Activated naive CD4-positive, alpha-beta T cell treated with anti-CD3 and anti-CD28 coated beads, Interleukin-2, amount 50 U/mL, for 24 hours (primary cell): ENCODE data around the gene JARID2.
A peak's percentile ranks its signal among the peaks of the same experiment; 100 is the strongest.

ENCODE experiments used
- H3K27ac Mint-ChIP-seq: one replicate; pipeline ENCODE4 v1.8.0; 2021; ENCODE audit warnings: mild to moderate bottlenecking, mixed read lengths
- H3K27me3 Mint-ChIP-seq: one replicate; pipeline ENCODE4 v1.8.0; 2021; ENCODE audit warnings: mixed read lengths
- H3K36me3 Mint-ChIP-seq: one replicate; pipeline ENCODE4 v1.8.0; 2021; ENCODE audit warnings: mixed read lengths
- H3K4me1 Mint-ChIP-seq: one replicate; pipeline ENCODE4 v1.8.0; 2021; ENCODE audit warnings: mixed read lengths
- H3K4me3 Mint-ChIP-seq: one replicate; pipeline ENCODE4 v1.8.0; 2021; ENCODE audit warnings: mild to moderate bottlenecking, mixed read lengths
- H3K9me3 Mint-ChIP-seq: one replicate; pipeline ENCODE4 v1.8.0; 2021; ENCODE audit warnings: mixed read lengths

The JARID2 gene

GRCh38 chr6:15303162-15303919 is 57.5 kb downstream of the JARID2 start:
- peaks cover 80% of the 10 kb centered on the region for H3K4me1 Mint-ChIP-seq
- H3K27me3 Mint-ChIP-seq, result no peaks in the 10 kb centered on the region
- peaks cover 14% of the 10 kb centered on the region for H3K36me3 Mint-ChIP-seq
- H3K9me3 Mint-ChIP-seq, result no peaks in the 10 kb centered on the region
- peak overlapping the region; percentile 85 for H3K27ac Mint-ChIP-seq
- H3K4me3 Mint-ChIP-seq, result no peak overlapping the region

GRCh38 chr6:15303920-15304291 is 58.0 kb downstream of the JARID2 start:
- Mint-ChIP-seq H3K27ac (no peak overlapping the region), H3K27me3 (no peaks in the 10 kb centered on the region), H3K9me3 (no peaks in the 10 kb centered on the region), H3K4me1 (peaks cover 81% of the 10 kb centered on the region), H3K36me3 (peaks cover 14% of the 10 kb centered on the region), H3K4me3 (no peak overlapping the region)

- peak overlapping the region; percentile 43 for H3K27ac Mint-ChIP-seq
- H3K9me3 Mint-ChIP-seq, result no peaks in the 10 kb centered on the region
- no peaks in the 10 kb centered on the region for H3K27me3 Mint-ChIP-seq
- H3K4me3 Mint-ChIP-seq, result no peak overlapping the region
- H3K4me1 Mint-ChIP-seq, result peaks cover 81% of the 10 kb centered on the region
- H3K36me3 Mint-ChIP-seq, result peaks cover 11% of the 10 kb centered on the region
These were observed 58.6 kb downstream of the JARID2 start for GRCh38 chr6:15304337-15305042.

DNA sequence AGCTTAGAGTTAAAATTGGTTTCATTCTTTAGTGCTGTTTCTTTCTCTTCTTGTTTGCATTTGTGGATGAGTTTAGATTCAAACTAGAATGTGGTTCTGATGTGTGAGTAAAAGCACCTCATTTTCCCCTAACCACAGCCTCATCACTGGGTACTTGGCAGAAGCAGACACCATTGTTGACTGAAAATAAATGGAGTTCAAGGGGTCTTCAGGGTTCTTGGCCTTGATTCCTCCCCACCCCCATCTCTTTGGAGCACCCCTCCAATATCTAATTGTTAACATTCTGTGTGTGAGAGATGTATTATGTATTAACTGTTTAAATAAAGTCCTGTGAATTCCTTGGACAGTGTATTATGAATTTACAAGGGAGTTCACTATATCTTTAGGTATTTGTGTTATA is 59.6 kb downstream of the JARID2 start:
- Mint-ChIP-seq H3K36me3 (peaks cover 13% of the 10 kb centered on the region), H3K27me3 (no peaks in the 10 kb centered on the region), H3K4me1 (peaks cover 80% of the 10 kb centered on the region), H3K9me3 (no peaks in the 10 kb centered on the region), H3K27ac (peak overlapping the region; percentile 80), H3K4me3 (peak overlapping the region; percentile 72)

- Mint-ChIP-seq H3K27me3 (no peaks in the 10 kb centered on the region), H3K4me1 (peaks cover 80% of the 10 kb centered on the region), H3K9me3 (no peaks in the 10 kb centered on the region), H3K4me3 (peak overlapping the region; percentile 33), H3K36me3 (peaks cover 13% of the 10 kb centered on the region), H3K27ac (peak overlapping the region; percentile 80)
These were observed 60.0 kb downstream of the JARID2 start for GRCh38 chr6:15305909-15306308.

GRCh38 chr6:15308435-15309213 is 62.8 kb downstream of the JARID2 start:
- Mint-ChIP-seq H3K4me1 (peaks cover 87% of the 10 kb centered on the region), H3K36me3 (peaks cover 8% of the 10 kb centered on the region), H3K27ac (peak overlapping the region; percentile 69), H3K27me3 (no peaks in the 10 kb centered on the region), H3K4me3 (peak overlapping the region; percentile 49), H3K9me3 (no peaks in the 10 kb centered on the region)

DNA sequence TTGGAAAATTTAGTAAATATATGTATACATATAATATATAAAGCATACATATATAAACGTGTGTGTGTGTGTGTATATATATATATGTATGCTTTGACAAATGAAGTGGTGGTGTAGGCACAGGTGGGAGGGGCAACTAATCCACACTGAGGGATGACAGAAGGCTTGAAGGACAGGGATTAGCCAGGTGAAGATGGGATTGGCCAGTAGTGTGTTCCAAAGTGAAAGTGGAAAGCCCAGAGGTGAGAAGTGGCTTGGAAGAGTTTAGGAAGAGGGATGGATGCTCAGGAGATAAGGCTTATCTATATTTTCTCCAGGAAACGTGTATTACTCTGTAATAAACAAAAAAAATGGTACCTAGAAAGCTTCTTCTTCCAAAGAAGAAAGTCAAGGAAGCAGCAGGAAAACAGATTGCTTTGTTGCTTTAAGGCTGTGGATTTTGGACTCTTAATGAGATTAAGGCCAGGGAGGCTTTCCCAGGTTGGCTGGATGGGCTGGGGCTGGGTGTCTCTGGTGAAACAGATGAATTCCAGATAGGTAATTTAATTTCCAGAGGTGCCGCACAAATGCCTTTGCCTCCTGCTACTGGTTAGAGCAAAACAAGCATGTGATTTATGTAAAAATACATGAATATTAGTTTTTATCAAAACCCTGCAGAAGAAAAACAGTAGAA is 63.9 kb downstream of the JARID2 start:
- H3K4me1 Mint-ChIP-seq, result peaks cover 89% of the 10 kb centered on the region
- no peak overlapping the region for H3K4me3 Mint-ChIP-seq
- H3K36me3 Mint-ChIP-seq, result peaks cover 8% of the 10 kb centered on the region
- no peaks in the 10 kb centered on the region for H3K9me3 Mint-ChIP-seq
- H3K27ac Mint-ChIP-seq, result peak overlapping the region; percentile 83
- no peaks in the 10 kb centered on the region for H3K27me3 Mint-ChIP-seq

GRCh38 chr6:15310680-15311079 is 64.8 kb downstream of the JARID2 start:
- Mint-ChIP-seq H3K9me3 (no peaks in the 10 kb centered on the region), H3K36me3 (peaks cover 4% of the 10 kb centered on the region), H3K27ac (no peak overlapping the region), H3K4me3 (no peak overlapping the region), H3K4me1 (peaks cover 87% of the 10 kb centered on the region), H3K27me3 (no peaks in the 10 kb centered on the region)

DNA sequence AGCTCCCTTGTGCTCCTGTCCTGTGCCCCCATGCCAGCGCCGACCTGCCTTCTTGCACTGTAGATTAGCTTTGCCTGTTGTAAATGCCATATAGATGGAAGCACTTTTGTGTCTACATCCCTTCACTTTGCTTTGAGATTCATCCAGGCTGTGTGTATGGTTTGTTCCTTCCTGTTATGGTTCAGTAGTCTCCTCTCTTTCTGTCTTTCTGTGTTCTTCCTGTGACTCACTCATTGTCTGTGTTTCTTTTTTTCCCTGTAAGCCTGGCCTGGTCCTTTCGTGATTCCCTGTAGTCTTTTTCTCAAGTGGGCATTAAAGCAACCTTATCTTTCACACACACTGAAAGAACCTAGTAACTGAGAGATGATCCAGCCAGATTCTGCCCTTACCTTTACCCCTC is 66.6 kb downstream of the JARID2 start:
- H3K27ac Mint-ChIP-seq, result peak overlapping the region; percentile 48
- H3K4me3 Mint-ChIP-seq, result peak overlapping the region; percentile 17
- peaks cover 4% of the 10 kb centered on the region for H3K36me3 Mint-ChIP-seq
- H3K27me3 Mint-ChIP-seq, result no peaks in the 10 kb centered on the region
- peaks cover 95% of the 10 kb centered on the region for H3K4me1 Mint-ChIP-seq
- H3K9me3 Mint-ChIP-seq, result no peaks in the 10 kb centered on the region

- H3K9me3 Mint-ChIP-seq, result no peaks in the 10 kb centered on the region
- peaks cover 2% of the 10 kb centered on the region for H3K36me3 Mint-ChIP-seq
- H3K27ac Mint-ChIP-seq, result no peak overlapping the region
- H3K4me3 Mint-ChIP-seq, result no peak overlapping the region
- H3K27me3 Mint-ChIP-seq, result no peaks in the 10 kb centered on the region
- H3K4me1 Mint-ChIP-seq, result peaks cover 95% of the 10 kb centered on the region
These were observed 67.5 kb downstream of the JARID2 start for GRCh38 chr6:15313367-15313766.

DNA sequence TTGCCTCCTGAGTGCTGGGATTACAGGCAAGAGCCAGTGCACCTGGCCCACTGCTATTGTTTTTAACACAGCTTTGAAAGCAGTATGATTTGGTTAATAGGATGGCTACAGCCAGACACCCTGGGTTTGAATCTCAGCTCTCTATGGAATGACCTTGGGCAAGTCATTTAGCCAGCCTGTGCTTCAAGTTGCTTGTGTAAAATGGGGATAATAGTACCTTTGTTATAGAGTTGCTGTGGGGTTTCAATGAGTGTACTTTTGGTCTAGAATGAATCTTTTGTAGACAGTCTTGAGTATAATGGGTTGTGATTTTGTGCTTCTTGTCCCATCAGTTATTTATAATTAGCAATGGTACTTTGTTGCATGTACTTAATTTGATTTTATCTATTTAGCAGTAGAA is 70.9 kb downstream of the JARID2 start:
- H3K4me3 Mint-ChIP-seq, result peak overlapping the region; percentile 51
- H3K4me1 Mint-ChIP-seq, result peaks cover 96% of the 10 kb centered on the region
- H3K27ac Mint-ChIP-seq, result peak overlapping the region; percentile 93
- peaks cover 4% of the 10 kb centered on the region for H3K36me3 Mint-ChIP-seq
- no peaks in the 10 kb centered on the region for H3K27me3 Mint-ChIP-seq
- no peaks in the 10 kb centered on the region for H3K9me3 Mint-ChIP-seq

GRCh38 chr6:15317251-15317650 is 71.4 kb downstream of the JARID2 start:
- Mint-ChIP-seq H3K4me3 (peak overlapping the region; percentile 51), H3K36me3 (peaks cover 4% of the 10 kb centered on the region), H3K27ac (peak overlapping the region; percentile 93), H3K9me3 (no peaks in the 10 kb centered on the region), H3K4me1 (peaks cover 97% of the 10 kb centered on the region), H3K27me3 (no peaks in the 10 kb centered on the region)

DNA sequence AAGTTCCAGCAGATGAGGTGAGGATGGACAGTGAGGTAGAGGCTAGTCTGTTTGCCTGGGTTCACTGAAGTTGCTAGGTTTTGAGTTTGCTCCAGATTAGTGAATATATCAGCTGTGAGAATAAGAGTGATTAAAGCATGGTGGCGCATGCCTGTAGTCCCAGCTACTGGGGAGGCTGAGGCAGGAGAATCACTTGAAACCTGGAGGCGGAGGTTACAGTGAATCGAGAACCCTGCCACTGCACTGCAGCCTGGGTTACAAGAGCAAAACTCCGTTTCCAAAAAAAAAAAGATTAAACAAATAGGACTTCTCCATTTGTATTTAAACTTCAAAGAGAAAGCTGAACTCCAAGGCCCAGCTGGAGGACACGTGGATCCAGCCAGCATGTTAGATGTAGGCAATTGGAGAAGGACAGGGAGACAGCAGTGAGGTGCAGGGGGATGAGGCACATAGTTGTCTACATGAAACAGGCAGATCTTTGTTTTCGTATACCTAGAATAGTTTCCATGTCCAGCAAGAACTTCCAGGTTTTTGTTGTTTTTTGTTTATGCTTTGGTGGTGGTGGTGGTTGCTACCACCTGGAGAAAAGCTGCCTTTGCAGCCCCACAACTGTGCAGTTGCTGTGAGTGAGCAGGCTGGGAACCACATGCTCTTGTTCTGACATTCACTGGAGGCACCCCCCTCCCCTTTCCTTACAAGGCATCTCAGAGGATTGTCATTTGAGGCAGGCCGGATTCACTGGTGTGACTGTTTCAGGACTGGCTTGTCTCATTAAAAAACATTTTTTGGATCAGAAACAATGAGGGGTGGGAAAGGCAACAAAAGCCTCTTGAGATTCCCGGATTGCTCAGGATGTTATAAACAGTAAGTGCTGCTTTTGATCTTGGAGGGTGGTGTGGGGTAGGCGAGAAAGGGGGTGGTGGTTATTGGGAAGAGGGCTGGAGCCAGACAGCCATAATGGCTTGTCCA is 72.3 kb downstream of the JARID2 start:
- Mint-ChIP-seq H3K4me1 (peaks cover 97% of the 10 kb centered on the region), H3K9me3 (no peaks in the 10 kb centered on the region), H3K4me3 (peak overlapping the region; percentile 70), H3K36me3 (peaks cover 4% of the 10 kb centered on the region), H3K27me3 (no peaks in the 10 kb centered on the region), H3K27ac (peak overlapping the region; percentile 93)

- H3K4me3 Mint-ChIP-seq, result peak overlapping the region; percentile 70
- no peaks in the 10 kb centered on the region for H3K27me3 Mint-ChIP-seq
- H3K36me3 Mint-ChIP-seq, result peaks cover 6% of the 10 kb centered on the region
- peak overlapping the region; percentile 93 for H3K27ac Mint-ChIP-seq
- no peaks in the 10 kb centered on the region for H3K9me3 Mint-ChIP-seq
- H3K4me1 Mint-ChIP-seq, result peaks cover 90% of the 10 kb centered on the region
These were observed 73.8 kb downstream of the JARID2 start for GRCh38 chr6:15319677-15320076.
